Measurements from ENCODE around the gene LMAN1L.
"Not testable (repeated sequence)": the region's sequence is repeated elsewhere in the genome, so short reads cannot be mapped to it uniquely, and the experiment has no call there.

Gene LMAN1L

DNA sequence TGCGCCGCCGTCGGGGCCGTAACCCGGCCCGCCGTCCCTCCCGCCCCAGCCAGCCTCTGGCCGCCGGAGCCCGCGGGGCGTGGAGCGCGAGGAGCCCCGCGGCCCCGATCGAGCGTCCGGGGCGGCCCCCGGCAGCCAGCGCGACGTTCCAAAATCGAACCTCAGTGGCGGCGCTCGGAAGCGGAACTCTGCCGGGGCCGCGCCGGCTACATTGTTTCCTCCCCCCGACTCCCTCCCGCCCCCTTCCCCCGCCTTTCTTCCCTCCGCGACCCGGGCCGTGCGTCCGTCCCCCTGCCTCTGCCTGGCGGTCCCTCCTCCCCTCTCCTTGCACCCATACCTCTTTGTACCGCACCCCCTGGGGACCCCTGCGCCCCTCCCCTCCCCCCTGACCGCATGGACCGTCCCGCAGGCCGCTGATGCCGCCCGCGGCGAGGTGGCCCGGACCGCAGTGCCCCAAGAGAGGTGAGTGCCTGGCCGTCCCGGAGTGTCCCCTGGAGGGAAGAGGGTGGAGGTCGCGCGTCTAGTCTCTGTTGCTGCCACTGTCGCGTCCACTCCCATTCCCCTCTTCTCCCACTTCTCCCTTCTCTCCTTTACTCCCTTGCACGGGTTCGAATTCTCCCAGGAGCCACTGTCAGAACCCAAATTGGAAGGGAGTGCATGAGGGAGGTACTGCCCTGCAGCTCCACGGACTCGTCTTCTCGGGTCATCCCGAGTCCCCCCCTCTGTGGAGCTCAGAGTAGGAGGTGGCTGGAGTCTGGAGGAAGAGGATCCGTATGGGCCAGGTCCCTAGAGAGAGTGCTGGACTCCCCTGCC lies 30.2 kb upstream of the LMAN1L start:
- DNase-seq (ENCODE audit: low spot score): peak; percentile 29

GRCh38 chr15:74783072-74783807 lies 29.4 kb upstream of the LMAN1L start:
- peak; percentile 25 for DNase-seq (ENCODE audit: low spot score)

- DNase-seq (ENCODE audit: low spot score): no peak
These were observed 28.8 kb upstream of the LMAN1L start for GRCh38 chr15:74783808-74784175.

- DNase-seq (ENCODE audit: low spot score): no peak
These were observed 28.0 kb upstream of the LMAN1L start for GRCh38 chr15:74784426-74785193.

- DNase-seq (ENCODE audit: low spot score): no peak
These were observed 27.2 kb upstream of the LMAN1L start for GRCh38 chr15:74785194-74786032.

DNA sequence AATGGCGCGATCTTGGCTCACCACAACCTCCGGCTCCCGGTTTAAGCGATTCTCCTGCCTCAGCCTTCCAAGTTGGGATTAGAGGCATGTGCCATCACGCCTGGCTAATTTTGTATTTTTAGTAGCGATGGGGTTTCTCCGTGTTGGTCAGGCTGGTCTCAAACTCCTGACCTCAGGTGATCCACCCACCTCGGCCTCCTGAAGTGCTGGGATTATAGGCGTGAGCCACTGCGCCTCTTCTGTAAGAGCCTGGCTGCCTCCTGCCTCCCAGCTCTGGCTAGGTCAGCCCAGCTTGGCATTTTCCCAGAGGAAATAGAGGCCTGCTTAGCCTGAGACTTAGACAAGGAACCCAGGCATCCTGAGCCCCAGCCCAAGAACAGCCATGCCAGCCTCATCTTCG lies 26.6 kb upstream of the LMAN1L start:
- DNase-seq (ENCODE audit: low spot score): not testable (repeated sequence)

DNA sequence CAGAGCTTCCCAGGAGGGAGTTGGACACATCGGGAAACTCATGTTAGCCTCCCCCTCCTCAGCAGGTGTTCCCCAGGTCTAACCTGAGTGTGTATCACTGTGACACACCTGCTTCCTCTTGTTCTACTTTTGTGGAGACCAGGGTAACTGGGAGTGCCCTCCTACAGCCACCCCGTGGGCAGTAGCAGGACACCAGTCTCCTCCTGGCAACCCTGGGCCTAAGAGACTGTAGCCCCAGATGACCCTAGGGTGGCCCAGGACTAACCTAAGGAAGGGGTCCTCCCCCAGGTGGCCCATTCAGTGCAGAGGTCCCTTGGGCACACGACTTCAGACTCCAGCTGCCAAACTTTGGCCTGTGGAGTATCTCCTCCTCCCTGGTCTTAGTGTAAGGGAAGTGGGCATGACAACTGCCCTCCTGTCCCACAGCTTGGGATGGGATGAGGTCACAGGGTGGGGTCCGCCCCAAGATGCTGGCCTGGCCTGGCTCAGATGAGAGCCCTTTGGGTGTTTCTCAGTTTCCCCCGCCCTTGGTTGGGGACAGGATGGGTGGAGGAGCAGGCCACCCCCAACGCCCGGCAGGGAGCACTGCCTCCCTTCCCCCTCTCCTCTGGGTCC lies 26.0 kb upstream of the LMAN1L start:
- DNase-seq (ENCODE audit: low spot score): no peak

DNA sequence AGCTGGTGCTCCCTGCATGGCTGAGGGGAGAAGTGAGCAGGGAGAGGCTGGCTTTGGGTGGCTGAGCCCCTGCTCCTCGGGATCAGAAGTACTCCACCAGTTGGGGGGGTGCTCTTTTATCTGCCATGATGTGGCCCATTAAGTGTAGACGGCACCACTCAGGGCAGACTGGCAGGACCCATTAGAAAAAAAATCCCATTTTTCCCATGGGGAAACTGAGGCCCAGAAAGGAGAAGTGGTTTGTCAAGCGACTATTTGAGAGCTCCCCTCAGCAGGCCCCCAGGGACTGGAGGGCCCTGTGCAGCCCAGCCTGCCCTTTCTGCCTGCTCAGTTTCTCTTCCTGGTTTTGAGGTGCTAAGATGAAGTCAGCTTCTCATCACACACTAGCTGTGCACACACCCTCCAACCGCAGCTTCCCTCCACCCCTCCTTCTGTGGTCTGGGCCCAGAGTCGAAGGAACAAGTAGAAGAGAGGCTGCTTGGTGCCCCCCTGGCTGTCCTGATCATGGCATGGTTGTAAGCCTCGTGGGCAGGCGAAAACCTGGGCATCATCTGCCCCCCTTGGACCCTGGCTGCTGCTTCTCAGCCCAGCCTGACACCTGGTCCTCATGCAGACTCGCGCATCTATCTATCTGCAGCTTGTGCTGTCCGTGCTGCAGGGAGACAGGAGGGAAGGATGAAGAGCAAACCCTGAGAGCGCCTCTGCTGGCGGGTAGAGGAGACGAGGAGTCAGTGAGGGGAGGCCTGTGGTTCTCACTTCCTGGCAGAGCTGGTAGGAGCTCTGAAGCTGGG lies 25.2 kb upstream of the LMAN1L start:
- DNase-seq (ENCODE audit: low spot score): peak; percentile 43

DNA sequence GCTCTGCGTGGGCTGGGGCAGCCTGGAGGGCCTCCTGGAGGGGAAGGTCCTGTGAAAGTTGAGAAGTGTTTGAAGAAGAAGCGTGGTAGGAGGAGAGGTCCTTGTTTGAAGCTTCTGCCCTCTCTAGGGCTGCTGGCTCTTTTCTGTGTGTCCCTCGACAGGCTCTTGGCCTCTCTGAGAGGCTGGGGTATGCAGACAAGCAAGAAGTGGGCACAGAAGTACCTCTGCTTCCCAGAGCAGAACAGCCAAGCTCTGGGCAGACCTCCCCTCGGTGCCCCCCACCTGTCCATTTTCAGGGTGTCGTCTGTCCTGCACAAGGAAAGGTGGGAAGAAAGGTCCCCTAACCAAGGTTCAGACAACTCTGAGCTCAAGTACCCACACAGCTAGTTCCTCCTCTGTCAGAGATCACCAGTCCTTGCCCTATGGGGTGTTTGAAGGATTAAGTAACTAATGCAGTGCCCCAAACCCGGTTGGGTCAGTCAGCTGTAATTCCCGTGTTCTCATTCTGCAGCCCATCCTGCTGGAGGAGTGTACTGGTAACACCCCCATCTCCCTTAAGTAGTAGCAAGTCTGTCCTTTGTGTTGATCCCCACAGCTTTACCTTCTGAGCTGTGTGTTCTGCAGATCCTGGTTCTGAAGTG lies 24.5 kb upstream of the LMAN1L start:
- no peak for DNase-seq (ENCODE audit: low spot score)

- no peak for DNase-seq (ENCODE audit: low spot score)
These were observed 23.9 kb upstream of the LMAN1L start for GRCh38 chr15:74788683-74789151.

- DNase-seq (ENCODE audit: low spot score): peak; percentile 13
These were observed 23.4 kb upstream of the LMAN1L start for GRCh38 chr15:74789171-74789631.

DNA sequence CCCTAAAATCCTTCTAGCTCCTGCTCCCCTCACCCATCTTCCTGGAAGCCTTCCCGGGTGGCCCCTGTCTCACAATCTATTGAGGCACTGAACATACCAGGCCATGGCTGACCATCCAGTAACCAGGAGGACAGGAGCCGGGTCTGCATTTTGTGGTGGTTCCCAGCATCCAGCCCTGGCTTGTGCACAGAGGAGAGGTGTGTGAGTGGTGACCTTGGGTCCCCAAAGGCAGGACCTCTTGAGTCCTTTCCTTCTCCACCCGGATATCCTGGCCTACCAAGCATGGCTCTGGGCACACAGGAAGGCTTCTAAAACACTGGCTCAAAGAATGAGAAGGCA lies 22.9 kb upstream of the LMAN1L start:
- peak; percentile 14 for DNase-seq (ENCODE audit: low spot score)

DNA sequence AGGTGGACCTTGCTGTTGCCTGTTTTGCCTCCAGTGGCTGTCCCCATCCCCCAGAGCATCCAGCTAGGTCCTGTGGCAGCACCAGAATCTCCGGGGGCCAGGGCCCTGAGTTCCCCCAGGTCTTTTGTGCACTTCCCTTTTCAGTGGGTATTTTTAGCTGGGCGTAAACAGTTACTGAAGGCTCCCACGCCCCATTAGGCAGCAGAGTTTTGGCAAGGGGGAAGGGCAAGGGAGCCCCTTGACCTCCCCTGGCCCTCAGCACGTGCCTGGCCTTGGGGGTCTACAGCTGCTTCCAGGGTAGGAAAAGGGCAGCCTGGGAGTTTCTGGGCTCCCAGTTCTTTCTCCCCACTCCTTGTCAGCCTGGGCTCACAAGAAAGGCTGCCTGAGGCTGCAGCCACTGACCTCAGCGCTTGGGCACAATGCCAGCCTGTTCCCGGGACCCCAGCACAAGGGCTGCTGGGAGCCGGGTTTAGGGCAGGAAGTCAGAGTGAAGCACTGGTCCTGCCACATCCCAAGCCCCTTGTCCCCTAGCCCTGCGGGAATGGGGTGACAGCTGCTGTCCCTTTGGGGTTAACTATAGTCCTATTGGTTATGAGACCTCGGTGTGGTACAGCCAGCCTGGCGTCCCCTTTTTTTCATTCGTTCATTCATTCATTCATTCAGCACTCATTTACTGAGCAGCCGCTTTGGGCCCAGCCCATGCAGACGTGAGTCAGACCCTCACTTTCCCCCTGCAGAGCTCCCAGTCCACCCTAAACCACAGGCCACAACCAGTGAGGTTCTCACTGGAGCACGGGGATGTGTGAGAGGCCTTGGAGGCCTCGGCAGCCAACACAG lies 22.3 kb upstream of the LMAN1L start:
- DNase-seq (ENCODE audit: low spot score): peak; percentile 86

DNA sequence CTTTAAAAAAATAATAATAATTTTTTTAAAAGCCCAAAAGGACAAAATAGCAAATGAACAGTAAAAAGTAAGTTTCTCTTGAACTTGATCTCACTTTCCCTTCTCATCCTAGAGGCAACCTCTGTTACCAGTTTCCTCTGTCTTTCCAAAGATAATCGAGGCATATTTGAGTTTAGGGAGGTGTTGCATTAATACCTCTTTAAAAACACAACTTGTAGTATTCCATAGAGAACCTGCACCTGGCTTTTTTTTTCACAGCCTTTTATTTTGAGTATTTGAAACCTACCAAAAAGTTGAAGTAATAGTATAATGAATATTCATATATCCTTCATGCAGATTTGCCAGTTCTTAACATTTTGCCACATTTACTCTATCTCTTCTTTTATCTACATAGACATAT lies 21.6 kb upstream of the LMAN1L start:
- no peak for DNase-seq (ENCODE audit: low spot score)

DNA sequence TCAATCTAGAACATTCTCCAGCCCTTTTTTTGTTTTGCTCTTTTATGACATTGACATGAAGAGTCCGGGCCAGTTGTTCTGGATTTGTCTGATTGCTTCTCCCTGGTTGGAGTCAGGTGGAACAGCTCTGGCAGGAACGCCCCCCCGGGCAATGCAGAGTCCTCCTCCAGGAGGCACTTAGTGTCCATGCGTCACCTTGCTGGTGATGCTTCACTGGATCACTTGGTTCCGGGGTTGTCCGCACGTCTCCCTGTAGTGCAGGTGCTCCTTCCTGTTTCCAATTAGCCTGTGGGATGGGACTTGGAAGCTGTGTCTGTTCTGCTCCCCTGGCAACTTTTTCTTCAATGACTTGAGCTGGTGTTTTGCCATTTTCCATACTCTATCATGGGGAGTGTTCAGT lies 21.0 kb upstream of the LMAN1L start:
- no peak for DNase-seq (ENCODE audit: low spot score)

- DNase-seq (ENCODE audit: low spot score): no peak
These were observed 20.2 kb upstream of the LMAN1L start for GRCh38 chr15:74792227-74793016.

DNA sequence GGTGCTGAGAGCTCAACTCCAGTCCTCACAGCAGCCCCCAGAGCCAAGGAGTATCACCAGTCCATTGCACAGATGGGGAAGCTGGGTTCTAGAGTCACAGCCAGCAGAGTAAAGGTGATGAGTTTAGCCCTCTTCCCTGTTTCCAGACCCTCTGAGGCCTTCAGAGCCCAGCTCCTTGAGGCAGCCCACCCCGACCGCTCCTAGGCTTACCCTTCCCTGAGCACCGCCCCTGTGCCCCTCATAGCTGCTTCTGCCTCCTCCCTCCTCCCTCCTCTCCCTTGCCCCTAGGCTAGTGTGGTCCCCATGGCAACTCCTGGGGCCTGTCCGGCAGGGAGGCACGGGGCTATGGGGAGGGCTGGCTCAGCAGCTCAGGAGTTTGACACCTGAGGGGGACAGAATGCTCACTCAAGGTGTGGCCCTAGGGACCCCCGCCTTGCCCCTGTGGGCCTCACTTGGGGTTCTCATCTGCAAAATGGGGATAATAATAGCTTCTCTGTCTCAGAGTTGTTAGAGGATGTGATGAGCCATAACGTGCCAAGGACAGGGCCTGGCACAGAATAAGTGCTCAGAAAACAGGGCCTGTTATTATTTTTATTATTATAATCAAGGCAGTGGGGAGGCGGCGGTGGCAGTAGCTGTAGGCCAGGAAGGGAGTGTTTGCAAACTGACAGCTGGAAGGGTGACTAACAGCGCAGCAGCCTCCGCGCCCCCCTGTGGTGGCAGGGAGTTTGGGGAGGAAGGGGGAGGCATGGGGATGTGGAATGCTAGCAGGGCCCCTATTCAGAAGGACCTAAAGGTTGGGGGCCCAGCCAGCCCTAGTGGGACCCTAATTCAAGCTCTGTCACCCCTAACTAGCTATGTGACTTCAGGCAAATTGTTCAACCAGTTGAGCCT lies 19.3 kb upstream of the LMAN1L start:
- DNase-seq (ENCODE audit: low spot score): no peak

All from kidney tubule cell (primary cell).